Vagina (tissue), 2 donors: ENCODE results near the gene CDH13.

ENCODE experiments used
- POLR2A ChIP-seq, 2 donors: fragments of 450-650 bp; IDR thresholded peaks; one replicate each; pipeline ENCODE4 v1.6.1; 2017; ENCODE audit warnings: antibody characterized with exemption in 2 of 2, mild to moderate bottlenecking in 2 of 2, moderate library complexity in 2 of 2
- POLR2AphosphoS5 ChIP-seq, 2 donors: sonication (generic); formaldehyde crosslinking; IDR thresholded peaks; one replicate each; pipeline ENCODE4 v1.9.0; 2017; ENCODE audit warnings: antibody characterized with exemption in 2 of 2, mild to moderate bottlenecking in 2 of 2, low read depth in 1 of 2; ENCODE audit not compliant: insufficient read depth in 1 of 2
- TF ChIP-seq, protein P1 (sequence below), 3 experiments: fragments of 450-650 bp in 2 of 3; fragments of 200-600 bp in 1 of 3; sonication (generic) in 1 of 3; IDR thresholded peaks; one replicate each; pipeline ENCODE4 v1.5.1; 2017 to 2019; ENCODE audit warnings: antibody characterized with exemption in 3 of 3, mild to moderate bottlenecking in 2 of 3, moderate library complexity in 2 of 3

DNA sequence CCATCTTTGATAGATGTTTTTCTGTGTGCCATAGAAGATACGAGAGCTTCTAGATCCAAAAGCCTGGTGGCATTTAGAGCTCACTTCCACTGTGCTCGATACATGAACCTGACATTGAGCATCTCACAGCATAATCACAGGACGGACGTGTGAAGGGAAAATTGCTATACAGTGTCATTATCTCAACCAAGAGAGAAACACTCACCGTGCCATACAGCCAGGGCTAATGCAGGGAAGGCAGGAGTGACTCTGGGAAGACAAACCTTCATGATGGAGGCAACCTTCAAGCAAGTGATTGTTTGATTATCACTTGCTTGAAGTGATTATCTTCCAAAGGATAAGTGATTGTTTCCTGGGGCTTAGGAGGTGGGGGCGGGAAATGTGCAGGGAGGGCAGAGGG is 962.8 kb downstream of the CDH13 start:
- TF ChIP-seq, protein P1, sequence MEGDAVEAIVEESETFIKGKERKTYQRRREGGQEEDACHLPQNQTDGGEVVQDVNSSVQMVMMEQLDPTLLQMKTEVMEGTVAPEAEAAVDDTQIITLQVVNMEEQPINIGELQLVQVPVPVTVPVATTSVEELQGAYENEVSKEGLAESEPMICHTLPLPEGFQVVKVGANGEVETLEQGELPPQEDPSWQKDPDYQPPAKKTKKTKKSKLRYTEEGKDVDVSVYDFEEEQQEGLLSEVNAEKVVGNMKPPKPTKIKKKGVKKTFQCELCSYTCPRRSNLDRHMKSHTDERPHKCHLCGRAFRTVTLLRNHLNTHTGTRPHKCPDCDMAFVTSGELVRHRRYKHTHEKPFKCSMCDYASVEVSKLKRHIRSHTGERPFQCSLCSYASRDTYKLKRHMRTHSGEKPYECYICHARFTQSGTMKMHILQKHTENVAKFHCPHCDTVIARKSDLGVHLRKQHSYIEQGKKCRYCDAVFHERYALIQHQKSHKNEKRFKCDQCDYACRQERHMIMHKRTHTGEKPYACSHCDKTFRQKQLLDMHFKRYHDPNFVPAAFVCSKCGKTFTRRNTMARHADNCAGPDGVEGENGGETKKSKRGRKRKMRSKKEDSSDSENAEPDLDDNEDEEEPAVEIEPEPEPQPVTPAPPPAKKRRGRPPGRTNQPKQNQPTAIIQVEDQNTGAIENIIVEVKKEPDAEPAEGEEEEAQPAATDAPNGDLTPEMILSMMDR (IDR thresholded peaks at IDR 0.05): no peak
- TF ChIP-seq POLR2A (IDR thresholded peaks at IDR 0.05): no peak
- TF ChIP-seq POLR2AphosphoS5 (IDR thresholded peaks at IDR 0.05; ENCODE audit: insufficient read depth in 1 of 2, low read depth in 1 of 2): no peak
